ENCODE data around the gene PTPRG. TPM values are rescaled to one million over a fixed set of nuclear protein-coding genes. Genes with fewer than 3 reads are reported as not detected.

The PTPRG gene
- total and polyA plus RNA-seq, 10 of the 15 experiments (the other 5 are each of a cell fraction or from before 2014, with no cell fraction given): 0.29 to 20.7 (median 1.4) TPM

- no peaks in the 10 kb centered on the region for H3K9me3 ChIP-seq (replicated peaks; ENCODE audit: control insufficient read depth, insufficient read depth, low read length)
- H3K9ac ChIP-seq (ENCODE audit: control insufficient read depth, insufficient read depth, low read length): no peak overlapping the region
- ATAC-seq (no peak), FAIRE-seq (no peak), DNase-seq (ENCODE audit: low read depth, low spot score) (no peak)
- POLR2A ChIA-PET: interaction anchor here (0.5 to 1.0 kb wide), 3 partner anchors 25 to 750 kb away, joined by 3 read pairs; partner anchors contain the start of gene PTPRG
- H3K27ac ChIP-seq (ENCODE audit: control insufficient read depth, insufficient read depth): no peak overlapping the region
- H3K4me1 ChIP-seq (ENCODE audit: control insufficient read depth, insufficient read depth, low read length): no peaks in the 10 kb centered on the region
- no peaks in the 10 kb centered on the region; a peak in 1 of 4 replicates for H3K27me3 ChIP-seq (replicated peaks in 1 of 2; ENCODE audit: control insufficient read depth in 2 of 2, insufficient read depth in 2 of 2, low read length in 1 of 2)
- in situ Hi-C loops (cut with MboI) (no loop called here), intact Hi-C loops (cut with micrococcal nuclease; ENCODE audit: unreplicated experiment) (loop anchor here (10.0 kb wide), 1 partner anchor 151 kb away; no protein-coding TSS in a partner anchor)
- no TSS peak for BruUV-seq (replicated peaks)
- H3K4me2 ChIP-seq (ENCODE audit: control insufficient read depth, insufficient read depth): no peak overlapping the region
- SMC1A ChIA-PET (ENCODE audit: uncharacterized antibody, unreplicated experiment): interaction anchor here (1.0 to 3.6 kb wide), 4 partner anchors 10 to 26 kb away, joined by 3 to 18 read pairs (median 4); no protein-coding TSS in a partner anchor
- TF ChIP-seq DPF2 (IDR thresholded peaks at IDR 0.05) (no peak), POU2F2 (IDR thresholded peaks at IDR 0.05; ENCODE audit: borderline replicate concordance, low read depth, low read length) (no peak), PKNOX1 (IDR thresholded peaks at IDR 0.05) (no peak), RBBP5 (conservative IDR thresholded peaks at IDR 0.05) (no peak), SMAD1 (IDR thresholded peaks at IDR 0.05; ENCODE audit: low read depth, partially characterized antibody) (no peak), IRF5 (IDR thresholded peaks at IDR 0.05; ENCODE audit: borderline replicate concordance) (no peak)
- TF ChIP-seq, protein P1, sequence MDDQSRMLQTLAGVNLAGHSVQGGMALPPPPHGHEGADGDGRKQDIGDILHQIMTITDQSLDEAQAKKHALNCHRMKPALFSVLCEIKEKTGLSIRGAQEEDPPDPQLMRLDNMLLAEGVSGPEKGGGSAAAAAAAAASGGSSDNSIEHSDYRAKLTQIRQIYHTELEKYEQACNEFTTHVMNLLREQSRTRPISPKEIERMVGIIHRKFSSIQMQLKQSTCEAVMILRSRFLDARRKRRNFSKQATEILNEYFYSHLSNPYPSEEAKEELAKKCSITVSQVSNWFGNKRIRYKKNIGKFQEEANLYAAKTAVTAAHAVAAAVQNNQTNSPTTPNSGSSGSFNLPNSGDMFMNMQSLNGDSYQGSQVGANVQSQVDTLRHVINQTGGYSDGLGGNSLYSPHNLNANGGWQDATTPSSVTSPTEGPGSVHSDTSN (IDR thresholded peaks at IDR 0.05; ENCODE audit: insufficient replicate concordance, low read depth, low read length): no peak
- no peaks in the 10 kb centered on the region for H3K79me2 ChIP-seq (ENCODE audit: control insufficient read depth, insufficient read depth, low read length)
- no peak overlapping the region for H3K4me3 ChIP-seq
- 76% methylated on average over 3 of the region's 3 CpGs for WGBS (ENCODE audit: insufficient coverage, insufficient replicate concordance, low lambda C conversion rate, missing lambda C conversion rate)
- H2AFZ ChIP-seq (ENCODE audit: control insufficient read depth, low read depth, low read length): no peak overlapping the region
- H3K36me3 ChIP-seq (ENCODE audit: control insufficient read depth in 2 of 2, insufficient read depth in 2 of 2, low read length in 1 of 2): no peaks in the 10 kb centered on the region
- CTCF ChIA-PET: interaction anchor here (0.7 to 1.6 kb wide), 4 partner anchors 9 to 154 kb away, joined by 3 to 5 read pairs (median 3); no protein-coding TSS in a partner anchor
- H4K20me1 ChIP-seq (ENCODE audit: control insufficient read depth, insufficient read depth): no peaks in the 10 kb centered on the region
- RAD21 ChIA-PET (ENCODE audit: unreplicated experiment): interaction anchor here (0.7 kb wide), 1 partner anchor 15 kb away, joined by 3 read pairs; no protein-coding TSS in a partner anchor
Measured at GRCh38 chr3:61535826-61536225, 25.5 kb upstream of the PTPRG start.
